ENCODE data around the gene GINM1.

Gene GINM1

DNA sequence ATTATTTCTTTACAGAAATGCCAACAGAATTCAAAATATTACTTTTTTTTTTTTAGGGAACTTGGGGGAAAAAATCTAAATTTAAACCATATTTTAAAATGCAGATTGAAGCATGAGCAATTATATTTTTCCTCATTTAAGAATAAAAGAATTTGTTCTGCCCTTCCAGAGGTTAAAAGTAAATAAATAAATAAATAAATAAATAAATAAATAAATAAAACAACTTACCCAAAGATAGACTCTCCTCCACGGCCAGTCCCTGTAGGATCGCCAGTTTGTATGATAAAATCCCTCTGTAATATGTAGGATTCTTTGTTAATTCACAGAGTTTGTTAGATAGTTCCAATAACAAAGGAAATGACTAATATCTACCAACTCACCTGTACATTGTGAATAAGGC, 25.0 kb upstream of the GINM1 start:
- TF ChIP-seq, protein P1, sequence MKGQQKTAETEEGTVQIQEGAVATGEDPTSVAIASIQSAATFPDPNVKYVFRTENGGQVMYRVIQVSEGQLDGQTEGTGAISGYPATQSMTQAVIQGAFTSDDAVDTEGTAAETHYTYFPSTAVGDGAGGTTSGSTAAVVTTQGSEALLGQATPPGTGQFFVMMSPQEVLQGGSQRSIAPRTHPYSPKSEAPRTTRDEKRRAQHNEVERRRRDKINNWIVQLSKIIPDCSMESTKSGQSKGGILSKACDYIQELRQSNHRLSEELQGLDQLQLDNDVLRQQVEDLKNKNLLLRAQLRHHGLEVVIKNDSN (IDR thresholded peaks at IDR 0.05) = no peak
- no peak for TF ChIP-seq TCF12 (IDR thresholded peaks at IDR 0.05; ENCODE audit: low read depth)

DNA sequence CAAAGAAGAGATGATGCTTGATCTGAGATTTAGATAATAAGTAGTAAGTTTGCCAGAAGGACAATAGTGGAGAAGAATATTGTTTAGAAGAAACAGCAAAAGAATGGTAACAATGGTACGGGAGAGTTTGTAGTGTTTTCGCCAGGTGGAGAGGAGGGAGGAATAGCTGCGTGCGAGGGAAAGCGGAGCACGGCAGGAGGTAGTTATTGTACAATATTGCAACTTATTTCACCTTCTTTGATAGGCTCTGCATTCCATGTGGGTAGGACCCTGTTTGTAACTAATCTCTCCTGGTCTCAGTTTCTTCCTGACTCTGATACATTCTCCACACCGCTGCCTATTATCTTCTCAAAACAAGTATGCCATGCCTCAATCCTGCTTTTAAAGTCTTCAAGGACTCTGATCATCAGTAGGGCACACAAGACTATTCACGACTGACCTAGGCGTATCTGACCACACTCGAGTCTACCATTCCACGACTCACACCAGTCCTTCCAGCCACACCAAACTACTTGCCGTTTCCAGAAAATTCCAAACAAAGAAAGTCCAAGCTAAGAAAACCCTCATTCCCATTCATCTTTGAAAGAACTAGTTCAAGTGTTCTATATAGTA, 21.4 kb upstream of the GINM1 start:
- TF ChIP-seq TAF1 (IDR thresholded peaks at IDR 0.05; ENCODE audit: low read depth) (no peak), TEAD4 (IDR thresholded peaks at IDR 0.05) (no peak), CEBPB (IDR thresholded peaks at IDR 0.05) (no peak)
- TF ChIP-seq, protein P2, sequence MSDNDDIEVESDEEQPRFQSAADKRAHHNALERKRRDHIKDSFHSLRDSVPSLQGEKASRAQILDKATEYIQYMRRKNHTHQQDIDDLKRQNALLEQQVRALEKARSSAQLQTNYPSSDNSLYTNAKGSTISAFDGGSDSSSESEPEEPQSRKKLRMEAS (IDR thresholded peaks at IDR 0.05) = no peak

DNA sequence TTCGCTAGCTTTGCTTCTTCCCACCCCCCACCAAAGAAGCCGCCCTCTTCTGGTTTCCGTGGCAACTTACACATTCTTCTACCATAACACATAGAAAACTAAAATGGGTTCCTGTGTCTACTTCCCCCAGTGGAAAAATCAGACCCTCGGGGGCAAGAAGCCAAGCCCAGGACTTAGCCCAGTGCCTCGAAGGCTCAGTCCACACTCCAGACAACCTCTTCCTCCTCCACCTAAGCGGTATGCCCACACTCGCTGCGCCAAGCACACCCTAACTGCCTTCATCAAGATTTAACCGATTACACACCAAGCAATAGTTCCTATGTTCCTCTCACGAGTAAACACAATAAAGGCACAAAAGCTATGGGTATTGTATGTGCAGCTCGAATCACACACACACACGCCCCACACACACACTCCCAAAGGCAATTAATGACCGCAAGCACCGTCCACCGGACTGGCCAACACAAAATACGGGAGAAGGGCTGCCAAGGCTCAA, 20.9 kb upstream of the GINM1 start:
- TF ChIP-seq TCF12 (IDR thresholded peaks at IDR 0.05; ENCODE audit: low read depth) = no peak
- TF ChIP-seq TEAD4 (IDR thresholded peaks at IDR 0.05) = no peak
- TF ChIP-seq CEBPB (IDR thresholded peaks at IDR 0.05) = no peak
- no peak for TF ChIP-seq EP300 (IDR thresholded peaks at IDR 0.05; ENCODE audit: borderline replicate concordance)
- no peak for TF ChIP-seq ZBTB7A (IDR thresholded peaks at IDR 0.05; ENCODE audit: low read depth)
- TF ChIP-seq YY1 (IDR thresholded peaks at IDR 0.05; ENCODE audit: low read depth) = no peak
- TF ChIP-seq EGR1 (IDR thresholded peaks at IDR 0.05) = no peak
- no peak for TF ChIP-seq FOXM1 (IDR thresholded peaks at IDR 0.05; ENCODE audit: borderline replicate concordance, low read depth)
- TF ChIP-seq, protein P1 (IDR thresholded peaks at IDR 0.05) = no peak
- no peak for TF ChIP-seq NFIC (IDR thresholded peaks at IDR 0.05)
- TF ChIP-seq, protein P2 (IDR thresholded peaks at IDR 0.05) = no peak

DNA sequence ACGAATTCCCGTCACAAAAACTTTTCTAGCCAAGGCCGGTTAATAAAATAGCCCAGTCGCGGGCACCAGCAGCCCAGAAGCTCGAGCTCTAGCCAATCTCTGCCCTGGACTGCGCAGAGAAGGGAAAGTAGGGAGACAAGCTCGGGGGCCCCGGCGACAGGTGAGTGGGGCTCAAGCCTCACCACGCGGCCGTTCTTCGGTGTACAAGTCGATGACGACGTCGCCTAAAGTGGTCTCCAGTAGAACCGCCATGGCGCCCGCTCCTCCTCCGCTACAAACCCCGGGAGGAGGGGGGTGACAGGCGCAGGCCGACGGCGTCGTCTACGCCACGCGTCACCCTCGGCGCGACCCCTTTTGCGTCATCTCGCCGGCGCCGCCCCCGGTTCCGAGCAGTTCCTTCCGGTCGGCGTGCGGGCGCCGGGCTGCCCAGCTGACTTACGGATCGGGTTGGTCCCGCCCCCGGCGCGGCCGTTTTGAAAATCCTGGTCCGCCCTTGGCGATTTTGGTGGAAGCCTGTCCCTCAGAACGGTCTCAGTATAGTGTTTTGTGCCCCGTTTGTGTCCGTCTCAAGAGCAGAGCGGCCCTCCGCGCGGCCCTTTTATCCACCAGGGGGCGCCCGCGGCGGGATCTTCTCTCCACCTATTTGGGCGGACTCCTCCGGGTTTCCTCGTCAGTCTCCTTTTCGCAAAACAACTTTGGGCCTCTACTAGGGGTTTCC, 20.3 kb upstream of the GINM1 start, which contains the start of gene PPIL4:
Gene PPIL4, minus strand, starts transcription at position 290 of the 718 bp plus-strand sequence. Its CDS starts 38 bp downstream, at position 252.
- TF ChIP-seq, protein P3, sequence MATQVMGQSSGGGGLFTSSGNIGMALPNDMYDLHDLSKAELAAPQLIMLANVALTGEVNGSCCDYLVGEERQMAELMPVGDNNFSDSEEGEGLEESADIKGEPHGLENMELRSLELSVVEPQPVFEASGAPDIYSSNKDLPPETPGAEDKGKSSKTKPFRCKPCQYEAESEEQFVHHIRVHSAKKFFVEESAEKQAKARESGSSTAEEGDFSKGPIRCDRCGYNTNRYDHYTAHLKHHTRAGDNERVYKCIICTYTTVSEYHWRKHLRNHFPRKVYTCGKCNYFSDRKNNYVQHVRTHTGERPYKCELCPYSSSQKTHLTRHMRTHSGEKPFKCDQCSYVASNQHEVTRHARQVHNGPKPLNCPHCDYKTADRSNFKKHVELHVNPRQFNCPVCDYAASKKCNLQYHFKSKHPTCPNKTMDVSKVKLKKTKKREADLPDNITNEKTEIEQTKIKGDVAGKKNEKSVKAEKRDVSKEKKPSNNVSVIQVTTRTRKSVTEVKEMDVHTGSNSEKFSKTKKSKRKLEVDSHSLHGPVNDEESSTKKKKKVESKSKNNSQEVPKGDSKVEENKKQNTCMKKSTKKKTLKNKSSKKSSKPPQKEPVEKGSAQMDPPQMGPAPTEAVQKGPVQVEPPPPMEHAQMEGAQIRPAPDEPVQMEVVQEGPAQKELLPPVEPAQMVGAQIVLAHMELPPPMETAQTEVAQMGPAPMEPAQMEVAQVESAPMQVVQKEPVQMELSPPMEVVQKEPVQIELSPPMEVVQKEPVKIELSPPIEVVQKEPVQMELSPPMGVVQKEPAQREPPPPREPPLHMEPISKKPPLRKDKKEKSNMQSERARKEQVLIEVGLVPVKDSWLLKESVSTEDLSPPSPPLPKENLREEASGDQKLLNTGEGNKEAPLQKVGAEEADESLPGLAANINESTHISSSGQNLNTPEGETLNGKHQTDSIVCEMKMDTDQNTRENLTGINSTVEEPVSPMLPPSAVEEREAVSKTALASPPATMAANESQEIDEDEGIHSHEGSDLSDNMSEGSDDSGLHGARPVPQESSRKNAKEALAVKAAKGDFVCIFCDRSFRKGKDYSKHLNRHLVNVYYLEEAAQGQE (IDR thresholded peaks at IDR 0.05; ENCODE audit: low read depth) = no peak
- no peak for TF ChIP-seq NFIC (IDR thresholded peaks at IDR 0.05)
- TF ChIP-seq CEBPB (IDR thresholded peaks at IDR 0.05) = no peak
- peak; percentile 100 for TF ChIP-seq CREB1 (IDR thresholded peaks at IDR 0.05; ENCODE audit: low read depth)
- TF ChIP-seq TAF1 (IDR thresholded peaks at IDR 0.05; ENCODE audit: low read depth) = peak; percentile 90
- TF ChIP-seq RAD21 (IDR thresholded peaks at IDR 0.05; ENCODE audit: low read depth) = peak; percentile 39; the same call in 1 of the 2 replicates
- TF ChIP-seq, protein P1 (IDR thresholded peaks at IDR 0.05) = peak; percentile 79
- TF ChIP-seq, protein P2 (IDR thresholded peaks at IDR 0.05) = peak; percentile 75; the same call in 1 of the 2 replicates
- 0 out of 2 replicates have a peak, but pooled peaks have one; percentile 28 for TF ChIP-seq EP300 (IDR thresholded peaks at IDR 0.05; ENCODE audit: borderline replicate concordance)
- peak; percentile 60; the same call in 1 of the 2 replicates for TF ChIP-seq FOXM1 (IDR thresholded peaks at IDR 0.05; ENCODE audit: borderline replicate concordance, low read depth)
- TF ChIP-seq ZBTB7A (IDR thresholded peaks at IDR 0.05; ENCODE audit: low read depth) = 0 out of 2 replicates have a peak, but pooled peaks have one; percentile 28
- TF ChIP-seq TEAD4 (IDR thresholded peaks at IDR 0.05) = no peak
- peak; percentile 78; the same call in 1 of the 2 replicates for TF ChIP-seq TCF12 (IDR thresholded peaks at IDR 0.05; ENCODE audit: low read depth)
- TF ChIP-seq EGR1 (IDR thresholded peaks at IDR 0.05) = peak; percentile 71
- TF ChIP-seq YY1 (IDR thresholded peaks at IDR 0.05; ENCODE audit: low read depth) = peak; percentile 91

DNA sequence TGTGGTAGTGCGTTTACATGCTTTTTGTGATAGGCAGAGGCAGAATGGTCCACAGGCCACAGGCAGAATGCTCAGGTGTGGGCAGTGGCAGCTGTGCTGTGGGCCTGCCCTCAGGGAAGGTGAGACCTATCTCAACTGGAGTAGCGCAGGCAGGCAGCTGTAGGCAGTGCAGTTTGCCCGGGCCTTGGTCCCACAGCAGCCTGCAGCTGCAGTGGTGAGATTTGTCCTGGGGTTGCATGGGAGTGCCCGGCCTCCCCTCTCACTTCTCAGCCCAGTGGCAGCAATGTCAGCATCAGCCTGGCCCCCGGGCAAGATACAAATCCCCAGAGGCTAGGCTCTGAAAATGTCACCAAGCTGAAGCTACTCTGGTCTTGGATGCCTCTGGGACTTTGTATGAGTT, 14.3 kb upstream of the GINM1 start:
- no peak for TF ChIP-seq EP300 (IDR thresholded peaks at IDR 0.05; ENCODE audit: borderline replicate concordance)
- TF ChIP-seq YY1 (IDR thresholded peaks at IDR 0.05; ENCODE audit: low read depth) = no peak
- no peak for TF ChIP-seq EGR1 (IDR thresholded peaks at IDR 0.05)
- TF ChIP-seq TEAD4 (IDR thresholded peaks at IDR 0.05) = no peak
- no peak for TF ChIP-seq CREB1 (IDR thresholded peaks at IDR 0.05; ENCODE audit: low read depth)
- TF ChIP-seq RAD21 (IDR thresholded peaks at IDR 0.05; ENCODE audit: low read depth) = no peak
- no peak for TF ChIP-seq TAF1 (IDR thresholded peaks at IDR 0.05; ENCODE audit: low read depth)
- TF ChIP-seq, protein P2 (IDR thresholded peaks at IDR 0.05) = no peak
- no peak for TF ChIP-seq TCF12 (IDR thresholded peaks at IDR 0.05; ENCODE audit: low read depth)
- TF ChIP-seq, protein P1 (IDR thresholded peaks at IDR 0.05) = no peak

DNA sequence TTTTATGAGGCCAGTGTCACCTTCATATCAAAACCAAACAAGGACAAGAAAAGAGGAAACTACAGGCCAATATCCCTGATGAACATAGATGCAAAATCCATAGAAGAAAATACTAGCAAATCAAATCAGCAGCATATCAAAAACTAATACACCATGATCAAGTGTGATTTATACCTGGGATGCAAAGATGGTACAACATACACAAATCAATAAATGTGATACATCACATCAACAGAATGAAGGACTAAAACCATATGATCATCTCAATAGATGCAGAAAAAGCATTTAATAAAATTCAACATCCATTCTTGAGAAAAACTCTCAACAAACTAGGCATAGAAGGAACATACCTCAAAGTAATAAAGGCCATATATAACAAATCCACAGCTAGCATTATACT, 8.1 kb upstream of the GINM1 start:
- TF ChIP-seq CEBPB (IDR thresholded peaks at IDR 0.05) (no peak), YY1 (IDR thresholded peaks at IDR 0.05; ENCODE audit: low read depth) (no peak), NFIC (IDR thresholded peaks at IDR 0.05) (no peak), ZBTB7A (IDR thresholded peaks at IDR 0.05; ENCODE audit: low read depth) (no peak), TCF12 (IDR thresholded peaks at IDR 0.05; ENCODE audit: low read depth) (no peak), EGR1 (IDR thresholded peaks at IDR 0.05) (no peak), TAF1 (IDR thresholded peaks at IDR 0.05; ENCODE audit: low read depth) (no peak), CREB1 (IDR thresholded peaks at IDR 0.05; ENCODE audit: low read depth) (no peak), EP300 (IDR thresholded peaks at IDR 0.05; ENCODE audit: borderline replicate concordance) (no peak), FOXM1 (IDR thresholded peaks at IDR 0.05; ENCODE audit: borderline replicate concordance, low read depth) (no peak), RAD21 (IDR thresholded peaks at IDR 0.05; ENCODE audit: low read depth) (no peak), TEAD4 (IDR thresholded peaks at IDR 0.05) (no peak)
- TF ChIP-seq, protein P2 (IDR thresholded peaks at IDR 0.05) = no peak
- TF ChIP-seq, protein P3 (IDR thresholded peaks at IDR 0.05; ENCODE audit: low read depth) = no peak
- TF ChIP-seq, protein P1 (IDR thresholded peaks at IDR 0.05) = no peak

Data from Ishikawa (cell line).